HG03460 (cell line): ENCODE results near the gene ITPR2.

Experiments used
- ATAC-seq: cut with Tn5 transposase; IDR thresholded peaks from one replicate; pipeline ENCODE4 v1.9.1; 2021; ENCODE audit not compliant: unreplicated experiment

ITPR2 gene

DNA sequence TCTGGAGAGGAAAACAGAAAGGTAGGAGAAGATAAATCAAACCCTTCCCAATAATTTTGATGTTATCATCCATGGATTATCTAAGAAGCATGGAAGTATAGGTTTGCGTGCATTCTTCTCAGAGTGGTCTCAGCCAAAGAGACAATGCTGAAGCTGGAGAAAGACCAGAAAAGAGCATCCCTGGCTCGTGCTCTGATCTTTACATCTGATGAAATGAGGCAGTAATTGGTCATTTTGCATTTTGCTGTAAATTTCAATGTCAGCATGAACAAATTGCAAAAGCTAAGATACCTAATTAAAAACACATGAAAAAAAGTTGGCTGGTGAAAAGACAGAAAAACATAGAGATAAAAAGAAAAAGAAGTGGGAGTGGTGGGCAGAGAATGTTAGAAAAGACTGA lies 252.4 kb downstream of the ITPR2 start:
- ATAC-seq: no peak

DNA sequence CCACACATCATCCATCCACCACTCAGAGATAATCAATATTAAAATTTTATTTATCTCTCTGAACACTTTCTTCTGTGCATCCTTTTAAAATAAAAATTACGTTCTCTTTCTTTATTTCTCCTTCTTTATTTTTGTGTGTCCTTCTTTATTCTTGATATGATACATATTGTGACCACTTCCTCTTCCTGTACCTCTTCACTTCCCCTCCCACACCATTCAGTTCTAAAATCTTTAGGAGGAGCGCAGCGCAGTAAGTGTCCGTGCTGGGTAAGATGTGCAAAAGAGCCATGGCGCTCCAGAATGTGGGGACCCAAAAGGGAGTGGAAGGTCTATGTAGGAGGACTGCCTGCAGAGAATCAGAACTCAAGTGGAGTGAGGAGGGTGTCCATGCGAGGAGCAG lies 256.7 kb downstream of the ITPR2 start:
- ATAC-seq: no peak

- no peak for ATAC-seq
Measured at GRCh38 chr12:26573225-26573909, 259.6 kb downstream of the ITPR2 start.

GRCh38 chr12:26572137-26572536 lies 260.9 kb downstream of the ITPR2 start:
- ATAC-seq: no peak

GRCh38 chr12:26571560-26571959 lies 261.4 kb downstream of the ITPR2 start:
- ATAC-seq: no peak

DNA sequence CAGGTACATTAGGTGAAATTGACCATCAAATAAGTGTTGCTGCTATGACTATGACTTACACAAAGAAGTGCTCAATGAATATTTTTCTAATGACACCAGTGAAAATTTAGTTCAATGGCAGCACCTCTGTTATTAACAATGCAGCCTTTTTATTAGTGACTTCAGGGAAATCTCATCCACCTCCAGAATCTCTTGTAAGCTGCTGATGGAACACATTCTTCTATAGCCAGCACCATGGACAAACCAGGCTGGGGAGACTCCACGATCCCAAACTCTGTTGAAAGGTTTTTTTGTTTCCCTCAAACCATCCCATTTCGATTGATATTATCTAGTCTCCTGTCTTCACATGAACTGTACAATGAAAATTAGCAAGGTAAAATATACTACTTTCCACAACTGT lies 265.9 kb downstream of the ITPR2 start:
- no peak for ATAC-seq

GRCh38 chr12:26566675-26567074 lies 266.3 kb downstream of the ITPR2 start:
- ATAC-seq: no peak

DNA sequence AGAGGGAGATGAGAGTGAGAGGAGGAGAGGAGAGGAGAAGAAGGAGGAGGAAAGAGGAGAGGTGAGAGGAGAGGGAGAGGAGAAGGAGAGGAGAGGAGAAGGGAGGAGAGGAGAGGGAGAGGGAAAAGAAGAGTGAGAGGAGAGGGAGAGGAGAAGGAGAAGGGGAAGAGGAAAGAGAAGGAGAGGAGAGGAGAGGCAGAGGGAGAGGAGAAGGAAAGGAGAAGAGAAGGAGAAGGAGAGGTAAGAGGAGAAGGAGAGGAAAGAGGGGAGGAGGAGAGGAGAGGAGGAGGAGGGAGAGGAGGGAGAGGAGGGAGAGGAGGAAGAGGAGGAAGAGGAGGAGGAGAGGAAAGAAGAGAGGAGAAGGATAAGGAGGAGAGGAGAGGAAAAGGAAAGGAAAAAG lies 266.8 kb downstream of the ITPR2 start:
- no peak for ATAC-seq

DNA sequence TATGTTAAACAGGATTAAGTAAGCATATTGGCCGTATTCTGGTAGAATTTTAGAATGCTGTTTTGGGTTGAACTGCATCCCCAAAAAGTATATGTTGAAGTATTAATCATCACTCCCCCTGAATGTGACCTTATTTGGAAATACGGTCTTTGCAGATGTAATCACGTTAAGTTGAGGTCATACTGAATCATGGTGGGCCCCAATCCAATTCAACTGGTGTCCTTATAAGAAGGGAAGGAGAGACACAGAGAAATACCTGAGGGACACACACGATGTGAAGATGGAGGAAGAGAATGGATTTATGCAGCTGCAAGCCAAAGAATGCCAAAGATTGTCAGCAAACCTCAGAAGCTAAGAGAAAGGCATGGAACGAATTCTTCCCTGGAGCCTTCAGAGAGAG lies 268.6 kb downstream of the ITPR2 start:
- ATAC-seq: no peak

DNA sequence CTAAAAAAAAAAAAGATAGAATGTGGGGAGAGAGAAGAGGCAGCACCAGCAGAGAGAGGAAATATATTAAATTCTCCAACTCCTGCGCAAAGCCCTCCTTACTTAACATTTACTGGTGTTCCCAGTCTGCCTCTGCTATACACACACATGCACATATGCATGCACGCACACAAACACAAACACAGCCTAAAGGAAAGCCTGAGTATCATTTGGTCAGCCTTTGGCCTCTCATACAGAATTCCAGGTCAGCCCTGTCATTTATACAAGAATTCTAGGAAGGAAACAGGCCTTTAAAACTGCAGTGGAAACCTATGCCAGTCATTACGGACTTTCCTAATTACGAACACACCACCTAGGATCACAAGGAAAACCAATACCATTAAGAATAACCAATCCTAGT lies 269.4 kb downstream of the ITPR2 start:
- no peak for ATAC-seq

DNA sequence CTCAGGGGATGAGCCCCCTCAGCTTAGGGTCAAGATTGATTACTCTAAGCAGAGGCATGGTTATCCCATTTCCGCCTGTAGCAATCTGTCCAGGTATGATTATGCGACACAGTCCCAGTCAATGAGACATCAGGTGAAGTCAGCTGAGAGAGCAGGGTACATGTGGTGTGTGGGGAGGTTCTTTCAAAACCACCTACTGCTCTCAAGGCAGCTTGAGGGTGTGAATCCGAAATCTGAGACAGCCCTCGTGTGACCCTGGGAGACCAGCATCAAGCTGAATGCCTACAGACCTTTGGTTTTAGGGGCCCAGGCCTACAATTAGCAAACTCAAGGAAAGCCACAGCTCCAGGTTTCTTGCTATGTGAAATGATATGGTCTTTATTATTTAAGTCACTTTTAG lies 275.7 kb downstream of the ITPR2 start:
- no peak for ATAC-seq

DNA sequence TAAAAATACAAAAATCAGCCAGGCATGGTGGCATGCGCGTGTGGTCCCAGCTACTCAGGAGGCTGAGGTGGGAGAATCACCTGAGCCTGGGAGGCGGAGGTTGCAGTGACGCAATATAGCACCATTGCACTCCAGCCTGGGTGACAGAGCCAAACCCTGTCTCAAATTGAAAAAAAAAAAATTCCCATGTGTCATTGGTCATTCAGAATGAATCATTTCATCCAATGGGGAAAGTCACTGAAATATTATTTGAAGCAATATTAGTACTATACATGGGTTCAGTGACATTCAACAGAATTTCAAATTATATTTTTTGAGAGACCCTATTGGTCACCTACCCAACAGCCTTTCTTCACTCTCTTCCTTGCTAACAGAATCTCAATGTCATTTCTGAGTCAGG lies 276.1 kb downstream of the ITPR2 start:
- no peak for ATAC-seq

GRCh38 chr12:26555139-26555538 lies 277.9 kb downstream of the ITPR2 start:
- ATAC-seq: no peak

DNA sequence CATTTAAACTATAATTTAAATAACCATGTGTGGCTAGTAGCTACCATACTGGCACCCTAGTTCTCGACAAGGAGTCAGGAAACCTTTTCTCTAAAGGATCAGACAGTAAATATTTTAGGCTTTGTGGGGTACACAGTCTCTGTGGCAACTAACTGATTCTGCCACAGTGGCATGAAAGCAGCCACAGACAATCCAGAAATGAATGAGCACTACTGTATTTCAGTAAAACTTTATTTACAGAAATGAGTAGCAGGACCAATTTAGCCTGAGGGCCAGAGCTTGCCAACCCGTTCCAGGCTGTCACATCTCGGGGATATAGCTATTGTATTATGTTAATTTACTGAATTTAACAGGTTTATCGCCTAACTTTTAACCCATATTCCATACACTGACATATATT lies 278.7 kb downstream of the ITPR2 start:
- ATAC-seq: peak; percentile 58

GRCh38 chr12:26551385-26551784 lies 281.6 kb downstream of the ITPR2 start:
- ATAC-seq: no peak

- no peak for ATAC-seq
Measured at GRCh38 chr12:26548227-26548626, 284.8 kb downstream of the ITPR2 start.

DNA sequence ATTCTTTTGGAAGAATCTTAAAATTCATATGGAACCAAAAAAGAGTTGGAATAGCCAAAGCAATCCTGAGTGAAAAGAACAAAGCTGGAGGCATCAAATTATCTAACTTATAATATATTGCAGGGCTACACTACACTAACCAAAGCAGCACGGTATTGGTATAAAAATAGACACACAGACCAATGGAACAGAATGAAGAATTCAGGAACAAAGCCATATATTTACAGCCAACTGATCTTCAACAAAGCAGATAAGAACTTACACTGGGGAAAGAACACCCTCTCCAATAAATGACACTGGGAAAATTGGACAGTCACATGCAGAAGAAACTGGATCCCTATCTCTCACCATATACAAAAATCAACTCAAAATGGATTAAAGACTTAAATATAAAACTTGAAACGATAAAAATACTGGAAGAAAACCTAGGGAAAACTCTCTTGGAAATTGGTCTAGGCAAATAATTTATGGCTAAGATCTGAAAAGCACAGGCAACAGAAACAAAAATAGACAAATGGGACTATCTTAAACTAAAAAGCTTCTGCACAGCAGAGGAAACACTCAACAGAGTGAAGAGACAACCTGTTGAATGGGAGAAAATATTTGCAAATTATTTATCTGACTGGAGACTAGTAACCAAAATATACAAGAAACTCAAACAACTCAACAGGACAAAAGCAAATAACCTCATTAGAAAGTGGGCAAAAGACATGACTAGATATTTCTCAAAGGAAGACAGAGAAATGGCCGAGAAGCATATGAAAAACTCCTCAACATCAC lies 286.3 kb downstream of the ITPR2 start:
- ATAC-seq: no peak

- ATAC-seq: no peak
Measured at GRCh38 chr12:26539131-26539530, 293.9 kb downstream of the ITPR2 start.

DNA sequence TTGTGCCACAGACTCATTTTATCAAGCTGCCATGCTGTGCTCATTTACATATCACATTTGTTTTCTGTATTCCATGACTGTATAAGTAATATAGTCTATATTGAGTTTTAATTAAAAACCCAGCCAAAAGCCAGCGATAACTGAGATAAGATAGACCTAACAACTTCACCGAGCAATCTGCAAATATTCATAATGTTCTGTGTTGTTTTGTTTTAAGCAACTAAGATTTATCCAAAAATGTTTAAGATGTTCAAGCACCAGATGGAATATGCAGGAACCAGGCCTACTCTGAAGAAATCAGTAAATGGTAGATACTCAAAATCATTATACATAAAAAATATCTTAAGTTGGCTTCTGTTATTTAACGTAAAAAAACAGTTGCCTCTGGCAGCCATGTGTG lies 295.3 kb downstream of the ITPR2 start:
- no peak for ATAC-seq

- no peak for ATAC-seq
Measured at GRCh38 chr12:26537126-26537525, 295.9 kb downstream of the ITPR2 start.

DNA sequence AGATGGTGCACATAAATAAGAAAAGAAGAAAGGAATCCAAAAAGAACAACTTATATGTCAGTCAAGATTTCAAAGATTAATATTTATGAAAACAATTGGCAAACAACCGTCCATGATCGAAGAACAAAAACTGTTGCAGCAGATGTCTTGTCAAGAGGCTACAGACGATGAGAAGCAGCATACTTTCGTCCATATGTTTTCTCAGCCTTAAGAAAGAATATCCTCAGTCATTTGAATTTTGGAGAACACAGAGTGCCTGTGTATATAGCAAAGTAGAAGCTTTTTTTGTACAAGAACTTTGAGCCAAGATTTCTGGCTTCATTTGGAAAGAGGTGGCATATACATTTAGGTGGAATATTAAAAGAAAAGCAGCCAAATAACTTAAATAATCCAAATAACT lies 297.2 kb downstream of the ITPR2 start:
- ATAC-seq: no peak

GRCh38 chr12:26534071-26534470 lies 298.9 kb downstream of the ITPR2 start:
- ATAC-seq: no peak

DNA sequence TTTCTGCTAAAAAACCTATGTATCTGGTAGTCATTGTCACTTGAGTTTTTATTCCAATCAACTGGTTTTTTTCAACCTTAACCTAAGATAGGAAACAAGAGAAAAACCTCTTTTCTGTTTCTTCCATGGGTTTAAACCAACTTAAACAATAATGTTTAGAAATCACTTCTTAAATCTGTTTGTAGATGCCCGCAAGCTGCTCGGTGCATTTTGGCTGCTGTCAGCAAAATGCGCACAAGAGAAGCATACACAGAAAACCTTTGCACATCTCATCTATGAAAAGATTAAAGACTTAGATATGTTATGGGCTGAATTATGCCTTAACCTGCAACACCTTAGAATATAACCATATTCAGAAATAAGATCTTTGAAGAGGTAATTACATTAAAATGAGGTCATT lies 299.8 kb downstream of the ITPR2 start:
- ATAC-seq: no peak
